Endodermal cell (in vitro differentiated cells): ENCODE results near the gene LARP4B. TPM values are rescaled to one million over a fixed set of nuclear protein-coding genes. Genes with fewer than 3 reads are reported as not detected.
A peak's percentile ranks its signal among the peaks of the same experiment; 100 is the strongest.

ENCODE experiments used
- DNase-seq: peaks from one replicate; pipeline ENCODE4 v3.0.0-alpha.2; 2017
- H3K27ac ChIP-seq: 2 replicates; pipeline ENCODE4 v1.5.1; 2013; ENCODE audit warnings: mild to moderate bottlenecking, low read depth, low read length, moderate library complexity
- H3K27me3 ChIP-seq: 2 replicates; pipeline ENCODE4 v1.6.1; 2013; ENCODE audit warnings: mild to moderate bottlenecking, low read length, moderate library complexity; ENCODE audit not compliant: insufficient read depth, control insufficient read depth, poor library complexity, severe bottlenecking
- H3K36me3 ChIP-seq: 2 replicates; pipeline ENCODE4 v1.7.0; 2013; ENCODE audit warnings: mild to moderate bottlenecking, low read length, moderate library complexity; ENCODE audit not compliant: control insufficient read depth, insufficient read depth
- H3K4me1 ChIP-seq: one replicate; pipeline ENCODE4 v1.7.0; 2013; ENCODE audit warnings: low read length; ENCODE audit not compliant: control insufficient read depth, insufficient read depth
- H3K4me3 ChIP-seq: 2 replicates; pipeline ENCODE4 v1.5.1; 2013; ENCODE audit warnings: mild to moderate bottlenecking, low read length, moderate library complexity
- H3K9ac ChIP-seq: 2 replicates; pipeline ENCODE4 v1.6.1; 2013; ENCODE audit warnings: mild to moderate bottlenecking, low read length, moderate library complexity; ENCODE audit not compliant: poor library complexity, severe bottlenecking; ENCODE audit errors: extremely low read depth
- H3K9me3 ChIP-seq: 2 replicates; pipeline ENCODE4 v1.6.1; 2013; ENCODE audit warnings: mild to moderate bottlenecking, low read length, moderate library complexity; ENCODE audit not compliant: control insufficient read depth
- H3K27ac Mint-ChIP-seq: 2 replicates; pipeline ENCODE4 v1.8.0; 2020; ENCODE audit warnings: mixed read lengths
- H3K27me3 Mint-ChIP-seq: 2 replicates; pipeline ENCODE4 v1.8.0; 2021; ENCODE audit warnings: mild to moderate bottlenecking, mixed read lengths; ENCODE audit not compliant: insufficient read depth
- H3K36me3 Mint-ChIP-seq: 2 replicates; pipeline ENCODE4 v1.8.0; 2020; ENCODE audit warnings: low read depth, mixed read lengths
- H3K4me1 Mint-ChIP-seq: 2 replicates; pipeline ENCODE4 v1.8.0; 2020; ENCODE audit warnings: mixed read lengths
- H3K4me3 Mint-ChIP-seq: 2 replicates; pipeline ENCODE4 v1.8.0; 2020; ENCODE audit warnings: mild to moderate bottlenecking, moderate library complexity, mixed read lengths
- H3K9me3 Mint-ChIP-seq: 2 replicates; pipeline ENCODE4 v1.8.0; 2020; ENCODE audit warnings: mild to moderate bottlenecking, mixed read lengths
- CTCF ChIP-seq: fragments of 200-600 bp; sonication (generic); conservative IDR thresholded peaks from 2 replicates; pipeline ENCODE4 v1.5.0; 2021; ENCODE audit warnings: antibody characterized with exemption, mild to moderate bottlenecking
- WGBS, 2 experiments: methylation state at CpG; one replicate each; pipeline versions ENCODE4 v1.1.5 to v1.1.7; 2013; ENCODE audit warnings: missing lambda C conversion rate in 2 of 2, mixed read lengths in 1 of 2; ENCODE audit not compliant: insufficient coverage in 1 of 2, insufficient read length in 1 of 2; 5-methylcytosine and 5-hydroxymethylcytosine counted together
- total RNA-seq, 2 donors: library from RNA; stranded (reverse); fragmentation: NEBNext Ultra II Directional in 1 of 2; extraction: Animal tissue kit (Norgen Biotek cat#: 25700) in 1 of 2; gene quantifications; 2 replicates in 1 of 2; 3 replicates in 1 of 2; pipeline ENCODE4 v1.2.1, GENCODE V29; 2021

The LARP4B gene
- total RNA-seq, 2 donors from 2014 or later: 94.1 to 94.3 TPM

- Histone ChIP-seq H3K27ac (no peak overlapping the region), H3K4me1 (peaks cover 14% of the 10 kb centered on the region), H3K4me3 (no peak overlapping the region), H3K27me3 (no peaks in the 10 kb centered on the region), H3K9ac (no peak overlapping the region), H3K36me3 (no peaks in the 10 kb centered on the region), H3K9me3 (peaks cover 53% of the 10 kb centered on the region)
- Mint-ChIP-seq H3K36me3 (peaks cover 27% of the 10 kb centered on the region), H3K4me3 (no peak overlapping the region), H3K27ac (no peak overlapping the region), H3K27me3 (peaks cover 3% of the 10 kb centered on the region), H3K4me1 (peaks cover 18% of the 10 kb centered on the region), H3K9me3 (peaks cover 58% of the 10 kb centered on the region)
- TF ChIP-seq CTCF: no peak
- 94 to 96% methylated on average over 16 to 22 of the region's 22 CpGs for WGBS, 2 experiments
- no peak for DNase-seq
Measured at GRCh38 chr10:976316-976715, 44.8 kb upstream of the LARP4B start.

GRCh38 chr10:974785-975074 is 43.2 kb upstream of the LARP4B start:
- Mint-ChIP-seq H3K4me3 (no peak overlapping the region), H3K27me3 (no peaks in the 10 kb centered on the region), H3K4me1 (peaks cover 24% of the 10 kb centered on the region), H3K9me3 (peaks cover 43% of the 10 kb centered on the region), H3K27ac (peak overlapping the region; percentile 88), H3K36me3 (peaks cover 13% of the 10 kb centered on the region)
- H3K27ac ChIP-seq: peak overlapping the region; percentile 75
- no peak overlapping the region for H3K4me3 ChIP-seq
- H3K9ac ChIP-seq: peak overlapping the region; percentile 62
- 93 to 100% methylated on average over 4 to 5 of the region's 5 CpGs for WGBS, 2 experiments
- H3K36me3 ChIP-seq: no peaks in the 10 kb centered on the region
- no peak for TF ChIP-seq CTCF
- peaks cover 21% of the 10 kb centered on the region for H3K4me1 ChIP-seq
- DNase-seq: peak; percentile 24
- no peaks in the 10 kb centered on the region for H3K27me3 ChIP-seq
- peaks cover 37% of the 10 kb centered on the region for H3K9me3 ChIP-seq

- peak; percentile 81 for DNase-seq
- no peaks in the 10 kb centered on the region for H3K27me3 Mint-ChIP-seq
- Histone ChIP-seq H3K36me3 (no peaks in the 10 kb centered on the region), H3K9me3 (peaks cover 32% of the 10 kb centered on the region), H3K27me3 (no peaks in the 10 kb centered on the region), H3K9ac (peak overlapping the region; percentile 62), H3K27ac (peak overlapping the region; percentile 75), H3K4me1 (peaks cover 21% of the 10 kb centered on the region), H3K4me3 (no peak overlapping the region)
- no peak for TF ChIP-seq CTCF
- no peak overlapping the region for H3K4me3 Mint-ChIP-seq
- H3K9me3 Mint-ChIP-seq: peaks cover 37% of the 10 kb centered on the region
- H3K4me1 Mint-ChIP-seq: peaks cover 25% of the 10 kb centered on the region
- H3K27ac Mint-ChIP-seq: peak overlapping the region; percentile 88
- 78 to 82% methylated on average over 15 to 20 of the region's 20 CpGs for WGBS, 2 experiments
- H3K36me3 Mint-ChIP-seq: peaks cover 12% of the 10 kb centered on the region
Measured at GRCh38 chr10:974038-974784, 42.7 kb upstream of the LARP4B start.
